Measurements from ENCODE around the gene OPN5.

The OPN5 gene

DNA sequence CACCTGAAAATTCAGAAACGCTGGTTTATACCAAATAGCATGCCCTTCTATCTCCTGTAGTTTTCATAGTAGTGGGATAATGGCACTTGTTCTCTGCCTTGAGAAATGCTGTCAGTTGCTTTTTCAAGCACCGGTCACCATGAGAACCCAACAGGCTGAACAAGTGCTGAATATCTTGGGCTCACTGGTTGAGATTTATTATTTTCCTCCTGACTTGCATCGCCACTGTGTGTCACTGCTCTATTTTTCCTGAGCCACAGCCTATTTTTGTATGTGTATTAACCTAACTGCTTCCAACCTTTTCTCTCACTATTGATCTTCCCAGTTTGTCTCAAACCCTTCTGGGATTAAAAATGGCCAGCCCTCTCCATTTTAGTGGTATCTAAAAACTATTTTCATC, 71.9 kb downstream of the OPN5 start:
- no peak for DNase-seq (ENCODE audit: low read depth in 3 of 3, low spot score in 1 of 3)

DNA sequence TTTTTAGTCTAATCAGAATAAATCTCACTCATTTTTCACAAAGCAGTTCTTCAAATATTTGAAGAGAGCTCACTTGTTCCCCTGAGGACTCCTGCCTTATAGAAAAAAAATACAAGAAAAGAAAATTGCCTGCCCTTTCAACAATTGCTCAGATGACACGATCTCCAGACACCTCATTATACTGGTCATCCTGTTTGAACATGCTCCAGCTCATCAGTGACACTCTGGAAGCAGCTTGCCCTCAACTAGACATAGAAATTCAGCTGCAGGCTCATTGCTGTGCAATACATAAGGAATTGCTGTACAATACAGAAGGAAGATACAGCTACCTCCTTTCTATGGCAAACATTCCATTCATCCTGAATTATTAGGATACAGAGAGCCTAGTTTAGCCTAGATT, 73.1 kb downstream of the OPN5 start:
- no peak for DNase-seq (ENCODE audit: low read depth in 3 of 3, low spot score in 1 of 3)

- DNase-seq (ENCODE audit: low read depth in 3 of 3, low spot score in 1 of 3): no peak
Observed at GRCh38 chr6:47859175-47859574, 77.3 kb downstream of the OPN5 start.

DNA sequence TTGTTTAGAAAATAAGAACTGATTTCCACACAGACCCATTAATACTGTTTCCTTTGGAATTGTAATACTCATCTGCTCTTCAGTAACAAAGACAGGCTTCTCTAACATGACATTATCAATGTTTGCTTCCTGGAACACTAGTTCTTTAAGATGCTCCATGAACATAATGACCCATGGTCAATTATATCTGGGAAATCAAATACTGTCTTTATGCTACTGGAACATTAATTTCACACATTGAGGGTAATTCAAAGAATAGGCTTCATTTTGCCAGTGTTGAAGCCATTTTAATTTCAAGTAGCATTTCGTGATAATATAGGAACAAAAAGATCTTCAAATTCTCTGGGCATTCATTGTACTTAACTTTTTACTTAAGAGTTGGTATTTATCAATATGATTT, 80.9 kb downstream of the OPN5 start:
- DNase-seq (ENCODE audit: low read depth in 3 of 3, low spot score in 1 of 3): no peak

DNA sequence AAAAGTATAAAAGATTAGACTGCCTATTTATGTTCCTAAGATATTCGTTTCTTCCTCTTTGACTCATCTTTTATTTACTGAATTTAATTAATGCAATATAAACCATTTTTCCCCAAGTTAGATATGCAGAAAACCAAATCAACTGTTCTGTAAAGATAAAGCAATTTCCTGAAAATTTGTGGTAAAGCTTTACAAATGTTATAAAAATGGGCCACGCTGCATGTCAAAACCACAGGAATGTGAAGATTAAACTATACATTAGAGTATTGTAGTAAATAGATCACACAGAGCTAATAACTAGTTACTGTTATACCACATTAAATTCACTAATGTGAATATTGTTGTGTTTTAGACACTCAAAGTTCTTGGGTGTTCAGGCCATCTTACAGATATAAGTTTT, 83.4 kb downstream of the OPN5 start:
- DNase-seq (ENCODE audit: low read depth in 3 of 3, low spot score in 1 of 3): no peak

DNA sequence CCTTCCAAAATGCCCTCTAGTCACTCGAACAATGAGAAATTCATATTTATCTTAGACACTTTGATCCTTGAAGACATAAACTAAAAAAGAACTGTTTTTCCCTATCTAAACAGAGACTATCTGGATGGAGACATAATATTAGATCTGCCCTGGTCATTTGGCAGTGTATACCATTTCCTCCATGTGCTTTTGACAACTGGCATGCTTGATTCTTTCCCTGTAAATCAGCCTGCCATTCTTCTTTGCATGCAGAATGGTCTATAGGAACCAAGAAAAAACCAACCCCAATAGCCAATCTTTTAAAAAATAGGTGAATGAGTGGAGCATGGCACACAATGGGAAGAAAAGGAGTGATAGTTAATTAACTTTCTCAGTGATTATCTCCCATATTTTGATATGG, 93.8 kb downstream of the OPN5 start:
- no peak for DNase-seq (ENCODE audit: low read depth in 3 of 3, low spot score in 1 of 3)

Data from stimulated activated CD4-positive, alpha-beta T cell treated with anti-CD3 and anti-CD28 coated beads, TNF-alpha, amount 100 ng/mL, for 1 hour (primary cell).